Raji (cell line): Measurements from ENCODE around the gene BZW2.

Source experiments
- POLR2A ChIP-seq: IDR thresholded peaks from 2 replicates; pipeline ENCODE4 v1.6.1; 2011; ENCODE audit warnings: low read depth, low read length, control low read depth; ENCODE audit not compliant: insufficient read depth

Gene BZW2

GRCh38 chr7:16691241-16691640 is 45.3 kb downstream of the BZW2 start:
- TF ChIP-seq POLR2A: no peak

- TF ChIP-seq POLR2A: no peak
These were observed 47.8 kb downstream of the BZW2 start for GRCh38 chr7:16693601-16694318.

DNA sequence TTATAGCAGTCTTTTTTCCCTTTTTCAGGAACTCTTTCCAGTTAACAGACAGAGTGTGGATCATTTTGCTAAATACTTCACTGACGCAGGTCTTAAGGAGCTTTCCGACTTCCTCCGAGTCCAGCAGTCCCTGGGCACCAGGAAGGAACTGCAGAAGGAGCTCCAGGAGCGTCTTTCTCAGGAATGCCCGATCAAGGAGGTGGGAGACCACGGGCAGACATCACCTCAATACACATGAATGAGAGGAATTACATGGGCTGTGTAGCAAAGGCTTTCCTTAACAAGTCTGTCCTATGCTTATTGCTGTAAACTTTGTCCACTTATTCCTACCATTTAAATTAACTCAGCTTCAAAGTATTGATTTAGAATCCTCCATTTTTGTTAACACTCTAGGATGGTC is 48.8 kb downstream of the BZW2 start:
- no peak for TF ChIP-seq POLR2A

DNA sequence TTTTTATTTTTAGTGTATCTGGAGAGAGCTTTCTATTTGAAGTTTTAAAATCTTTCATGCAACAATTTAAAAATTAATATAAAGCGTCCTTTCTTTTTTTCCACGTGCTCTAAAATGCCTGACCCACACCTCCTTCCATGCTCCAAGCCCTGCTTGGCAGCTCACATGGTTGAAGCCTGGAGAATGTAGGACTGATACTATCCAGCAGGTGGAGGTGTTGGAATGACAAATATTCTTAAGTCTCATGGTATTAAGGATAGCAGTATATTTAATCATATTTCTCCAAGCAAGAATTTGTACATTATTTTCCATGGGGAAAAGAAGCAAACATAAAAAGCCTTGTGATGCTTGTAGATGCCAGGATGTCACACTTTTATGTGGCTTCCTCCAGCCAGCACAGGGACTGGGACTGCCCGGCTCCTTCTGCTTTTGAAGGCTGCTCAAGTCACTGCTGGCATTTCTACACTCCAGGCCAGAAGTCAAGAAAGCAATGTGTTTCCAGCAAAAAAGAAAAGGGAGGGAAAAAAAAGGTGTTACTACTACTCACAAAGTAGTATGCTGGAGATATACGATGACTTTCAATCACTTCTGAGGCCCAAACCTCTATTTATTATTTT is 49.7 kb downstream of the BZW2 start:
- TF ChIP-seq POLR2A: no peak

- no peak for TF ChIP-seq POLR2A
These were observed 51.7 kb downstream of the BZW2 start for GRCh38 chr7:16697507-16698199.

DNA sequence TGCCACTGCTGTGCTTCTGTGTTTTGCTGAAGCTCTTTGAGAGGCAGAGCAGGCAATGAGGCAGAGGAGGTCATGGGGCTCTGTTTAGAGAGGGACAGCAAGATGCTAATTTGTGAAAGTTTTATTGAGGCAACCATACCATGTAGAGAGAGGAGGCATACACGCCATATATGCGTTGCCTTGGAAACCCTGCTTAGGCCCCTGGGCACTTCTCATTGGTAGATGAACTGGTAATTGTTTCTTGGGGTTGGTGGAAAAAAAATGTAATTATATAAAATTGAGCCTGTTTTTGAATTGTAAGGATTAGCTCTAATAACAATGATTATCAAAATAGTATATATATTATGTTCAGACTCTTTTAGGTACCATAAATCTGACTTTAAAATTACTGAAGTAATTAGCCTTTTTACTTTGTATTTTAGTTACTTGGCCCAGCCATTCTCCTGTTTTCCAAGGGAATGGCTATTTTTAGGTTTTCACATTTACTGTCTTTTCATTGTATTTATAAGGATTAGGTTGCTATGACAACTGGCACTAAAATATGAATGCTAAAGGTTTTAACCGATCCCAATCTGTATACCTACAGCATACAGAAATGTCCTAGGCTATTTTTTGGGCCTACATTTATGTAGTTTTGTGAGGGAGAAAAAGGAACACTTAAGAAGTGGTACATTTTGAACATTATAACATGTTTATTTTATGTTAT is 52.4 kb downstream of the BZW2 start:
- no peak for TF ChIP-seq POLR2A

GRCh38 chr7:16702441-16702840 is 56.5 kb downstream of the BZW2 start:
- no peak for TF ChIP-seq POLR2A

DNA sequence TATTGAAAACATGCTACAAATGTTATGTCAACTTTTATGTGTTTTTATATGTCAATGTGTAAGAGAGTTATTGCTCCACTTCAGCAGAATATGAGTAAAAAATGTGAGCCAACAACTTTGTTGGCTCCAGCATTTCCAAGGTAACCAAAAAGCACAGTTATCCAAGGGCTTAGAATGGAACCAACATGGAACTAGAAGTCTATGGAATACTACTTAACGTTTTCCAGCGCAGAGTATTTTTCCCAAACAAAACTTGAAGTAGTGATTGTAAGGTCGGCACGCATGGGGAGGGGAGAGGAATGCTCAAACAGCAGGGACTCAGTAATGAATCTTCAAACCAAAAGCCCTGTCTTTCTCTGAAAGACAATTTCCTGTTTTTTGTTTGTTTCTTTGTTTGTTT is 62.5 kb downstream of the BZW2 start:
- no peak for TF ChIP-seq POLR2A

GRCh38 chr7:16708980-16709379 is 63.0 kb downstream of the BZW2 start:
- TF ChIP-seq POLR2A: no peak

DNA sequence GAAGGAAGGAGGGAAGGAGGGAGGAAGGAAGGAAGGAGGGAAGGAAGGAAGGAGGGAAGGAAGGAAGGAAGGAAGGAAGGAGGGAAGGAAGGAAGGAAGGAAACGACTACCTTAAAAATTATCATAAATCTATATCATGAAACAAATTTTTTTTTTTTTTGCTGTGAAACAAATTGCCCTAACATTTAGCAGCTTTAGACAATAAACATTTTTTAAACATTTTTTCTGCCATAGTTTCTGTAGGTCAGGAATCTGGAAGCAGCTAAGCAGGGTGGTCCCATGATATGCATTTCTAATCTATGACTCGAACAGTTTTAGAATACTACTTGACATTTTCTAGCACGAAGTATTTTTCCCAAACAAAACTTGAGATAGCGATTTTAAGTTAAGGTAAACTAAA is 64.7 kb downstream of the BZW2 start:
- TF ChIP-seq POLR2A: no peak

DNA sequence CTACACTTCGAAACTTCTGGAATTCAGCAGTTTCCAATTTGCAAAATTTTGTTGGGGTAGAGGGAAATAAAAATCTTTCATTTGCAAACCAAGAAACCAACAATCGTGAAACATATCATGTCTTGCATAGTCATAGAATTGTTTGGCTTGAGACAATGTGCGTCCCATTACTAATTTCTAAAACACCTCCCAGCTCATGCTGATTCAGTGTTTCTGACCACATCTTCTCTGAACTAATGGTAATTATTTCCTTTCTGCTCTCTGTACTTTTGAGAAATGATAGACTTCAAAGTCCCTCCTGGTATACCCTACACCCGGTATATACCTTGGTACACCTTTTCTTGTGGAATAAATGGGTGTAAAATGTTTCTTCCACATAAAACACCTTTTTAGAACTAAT is 65.7 kb downstream of the BZW2 start:
- no peak for TF ChIP-seq POLR2A

DNA sequence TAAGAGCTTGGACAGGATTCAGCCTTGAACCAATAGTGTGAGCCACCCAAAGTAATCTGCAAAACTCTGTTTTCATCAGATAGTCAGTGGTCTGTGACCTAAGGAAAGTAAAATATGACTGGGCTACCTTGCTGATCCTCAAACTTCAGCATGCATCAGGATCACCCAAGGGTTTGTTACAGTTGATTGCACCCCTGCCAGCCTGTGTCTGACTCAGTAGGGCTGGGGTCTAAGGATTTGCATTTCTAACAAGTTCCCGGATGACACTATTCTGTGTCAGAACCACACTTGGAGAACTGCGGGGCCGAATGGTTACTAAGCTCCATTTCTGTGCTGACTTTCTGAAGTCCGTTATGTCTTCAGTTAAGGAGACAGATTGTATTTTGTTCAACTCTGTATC is 66.9 kb downstream of the BZW2 start:
- TF ChIP-seq POLR2A: no peak

- TF ChIP-seq POLR2A: no peak
These were observed 69.9 kb downstream of the BZW2 start for GRCh38 chr7:16715928-16716327.

DNA sequence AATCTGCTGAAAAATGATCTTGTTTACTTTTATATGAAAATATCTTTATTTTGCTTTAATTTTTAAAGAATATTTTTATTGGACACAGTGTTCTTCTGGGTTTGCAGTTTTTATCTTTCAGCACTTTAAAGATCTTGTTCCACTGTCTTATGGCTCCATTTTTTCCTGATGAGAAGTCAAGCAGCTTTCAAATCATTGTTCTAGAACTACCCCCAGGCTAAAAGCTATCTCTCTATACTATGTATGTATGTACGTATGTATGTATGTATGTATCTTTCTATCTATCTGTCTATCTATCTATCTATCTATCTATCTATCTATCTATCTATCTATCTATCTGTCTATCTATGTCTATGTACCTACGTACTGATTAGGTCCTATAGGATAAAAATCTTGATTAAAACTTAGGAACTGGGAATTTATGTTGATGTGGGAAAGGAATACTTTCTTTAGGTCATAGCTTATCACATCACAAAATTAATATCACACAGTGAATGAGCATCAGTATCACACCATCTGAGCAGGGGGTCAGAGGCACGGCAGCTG is 72.2 kb downstream of the BZW2 start:
- no peak for TF ChIP-seq POLR2A

DNA sequence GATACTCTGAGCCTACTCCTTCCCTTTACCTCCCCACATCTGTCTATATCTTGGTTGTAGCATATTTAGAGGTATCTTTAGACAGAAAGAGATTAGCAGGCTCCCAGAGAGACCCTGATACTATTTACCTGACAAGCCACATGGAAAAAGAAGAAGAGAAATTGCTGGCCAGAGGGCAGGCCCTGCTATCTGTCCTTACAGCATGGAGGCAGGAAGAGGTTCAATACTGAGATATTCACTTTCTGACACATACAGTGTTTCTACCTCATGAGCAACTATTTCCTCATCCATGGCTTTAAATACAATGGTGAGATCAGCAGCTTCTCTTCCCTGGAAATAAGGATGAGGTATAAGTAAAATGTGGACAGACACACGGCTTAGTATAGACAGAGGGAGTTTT is 73.7 kb downstream of the BZW2 start:
- no peak for TF ChIP-seq POLR2A
